HepG2 (cell line): ENCODE data around the gene SLC1A4. TPM values are rescaled to one million over a fixed set of nuclear protein-coding genes. Genes with fewer than 3 reads are reported as not detected.

Source experiments
- ARID4A ChIP-seq: sonication (generic); formaldehyde crosslinking; IDR thresholded peaks from 2 replicates; pipeline ENCODE4 v1.5.0; 2020; ENCODE audit warnings: mild to moderate bottlenecking, missing genetic modification reagents, borderline replicate concordance
- HOXA3 ChIP-seq: sonication (generic); formaldehyde crosslinking; IDR thresholded peaks from 2 replicates; pipeline ENCODE4 v1.5.0; 2020; ENCODE audit warnings: missing genetic modification reagents
- HOXD1 ChIP-seq: sonication (generic); formaldehyde crosslinking; IDR thresholded peaks from 2 replicates; pipeline ENCODE4 v1.5.0; 2020; ENCODE audit warnings: missing genetic modification reagents
- JUN ChIP-seq: sonication (generic); formaldehyde crosslinking; IDR thresholded peaks from 2 replicates; pipeline ENCODE4 v1.4.0; 2020; ENCODE audit warnings: mild to moderate bottlenecking, missing genetic modification reagents
- KLF13 ChIP-seq: sonication (generic); formaldehyde crosslinking; IDR thresholded peaks from 2 replicates; pipeline ENCODE4 v1.4.0; 2020; ENCODE audit warnings: mild to moderate bottlenecking, missing genetic modification reagents
- POLR2AphosphoS2 ChIP-seq: IDR thresholded peaks from 2 replicates; pipeline ENCODE4 v1.6.1; 2011; ENCODE audit warnings: low read depth, low read length, improper control_type of control experiment
- RXRB ChIP-seq: IDR thresholded peaks from 2 replicates; pipeline ENCODE4 v1.6.1; 2016; ENCODE audit warnings: borderline replicate concordance, missing genetic modification reagents, missing compliant biosample characterization
- ZFP1 ChIP-seq: IDR thresholded peaks from 2 replicates; pipeline ENCODE4 v1.6.1; 2016
- ZNF121 ChIP-seq: sonication (generic); formaldehyde crosslinking; IDR thresholded peaks from 2 replicates; pipeline ENCODE4 v1.5.0; 2020; ENCODE audit warnings: mild to moderate bottlenecking, missing genetic modification reagents
- ZNF224 ChIP-seq: sonication (generic); formaldehyde crosslinking; IDR thresholded peaks from 2 replicates; pipeline ENCODE4 v1.5.0; 2020; ENCODE audit warnings: mild to moderate bottlenecking, missing genetic modification reagents
- ZNF570 ChIP-seq: sonication (generic); formaldehyde crosslinking; IDR thresholded peaks from 2 replicates; pipeline ENCODE4 v1.4.0; 2020; ENCODE audit warnings: mild to moderate bottlenecking, missing genetic modification reagents, borderline replicate concordance
- ZNF646 ChIP-seq: sonication (generic); formaldehyde crosslinking; IDR thresholded peaks from 2 replicates; pipeline ENCODE4 v1.9.0; 2021; ENCODE audit warnings: mild to moderate bottlenecking, missing genetic modification reagents
- ZNF761 ChIP-seq: sonication (generic); formaldehyde crosslinking; conservative IDR thresholded peaks from 2 replicates; pipeline ENCODE4 v1.4.0; 2020; ENCODE audit warnings: mild to moderate bottlenecking, missing genetic modification reagents
- polyA plus RNA-seq, 8 experiments: library from polyadenylated mRNA; depleted of rRNA in 3 of 8; stranded (reverse) in 7 of 8; unstranded in 1 of 8; fragments of >200 nt; fragmentation: Illumina TruSeq in 4 of 8; extraction: Trizol in 4 of 8; gene quantifications; 2 replicates each; pipeline versions ENCODE4 v1.2.1 to v1.2.3, GENCODE V29; 2011 to 2016; ENCODE audit warnings: low read depth in 4 of 8, missing spikeins in 1 of 8, mixed read lengths in 1 of 8; ENCODE audit not compliant: insufficient read depth in 1 of 8
- total RNA-seq, 5 experiments: library from RNA; depleted of rRNA; stranded (reverse); fragments of >200 nt; fragmentation: Illumina TruSeq; extraction: Trizol; gene quantifications; 2 replicates each; pipeline ENCODE4 v1.2.3, GENCODE V29; 2016; ENCODE audit warnings: low read depth in 1 of 5
- TF ChIP-seq, protein P1 (sequence below): sonication (generic); formaldehyde crosslinking; IDR thresholded peaks from 2 replicates; pipeline ENCODE4 v1.8.1; 2022; ENCODE audit warnings: low read depth, mild to moderate bottlenecking, missing genetic modification reagents

The SLC1A4 gene
- total and polyA plus RNA-seq, 2 of the 13 experiments (the other 11 are each of a cell fraction or from before 2014, with no cell fraction given), result 21.0 to 39.6 TPM

- no peak; the same call in 1 of the 2 replicates for TF ChIP-seq ZNF646 (CRISPR knock-in tag)
- TF ChIP-seq ZNF570 (CRISPR knock-in tag), result 0 out of 2 replicates have a peak, but pooled peaks have one; percentile 88
- no peak for TF ChIP-seq RXRB
- peak; percentile 93; the same call in 1 of the 2 replicates for TF ChIP-seq ARID4A (CRISPR knock-in tag)
- TF ChIP-seq HOXA3 (CRISPR knock-in tag), result peak; percentile 91
- TF ChIP-seq, protein P1, sequence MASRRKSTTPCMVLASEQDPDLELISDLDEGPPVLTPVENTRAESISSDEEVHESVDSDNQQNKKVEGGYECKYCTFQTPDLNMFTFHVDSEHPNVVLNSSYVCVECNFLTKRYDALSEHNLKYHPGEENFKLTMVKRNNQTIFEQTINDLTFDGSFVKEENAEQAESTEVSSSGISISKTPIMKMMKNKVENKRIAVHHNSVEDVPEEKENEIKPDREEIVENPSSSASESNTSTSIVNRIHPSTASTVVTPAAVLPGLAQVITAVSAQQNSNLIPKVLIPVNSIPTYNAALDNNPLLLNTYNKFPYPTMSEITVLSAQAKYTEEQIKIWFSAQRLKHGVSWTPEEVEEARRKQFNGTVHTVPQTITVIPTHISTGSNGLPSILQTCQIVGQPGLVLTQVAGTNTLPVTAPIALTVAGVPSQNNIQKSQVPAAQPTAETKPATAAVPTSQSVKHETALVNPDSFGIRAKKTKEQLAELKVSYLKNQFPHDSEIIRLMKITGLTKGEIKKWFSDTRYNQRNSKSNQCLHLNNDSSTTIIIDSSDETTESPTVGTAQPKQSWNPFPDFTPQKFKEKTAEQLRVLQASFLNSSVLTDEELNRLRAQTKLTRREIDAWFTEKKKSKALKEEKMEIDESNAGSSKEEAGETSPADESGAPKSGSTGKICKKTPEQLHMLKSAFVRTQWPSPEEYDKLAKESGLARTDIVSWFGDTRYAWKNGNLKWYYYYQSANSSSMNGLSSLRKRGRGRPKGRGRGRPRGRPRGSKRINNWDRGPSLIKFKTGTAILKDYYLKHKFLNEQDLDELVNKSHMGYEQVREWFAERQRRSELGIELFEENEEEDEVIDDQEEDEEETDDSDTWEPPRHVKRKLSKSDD (CRISPR knock-in tag), result peak; percentile 66; the same call in 1 of the 2 replicates
- 0 out of 2 replicates have a peak, but pooled peaks have one; percentile 65 for TF ChIP-seq ZNF224 (CRISPR knock-in tag)
- 0 out of 2 replicates have a peak, but pooled peaks have one; percentile 19 for TF ChIP-seq ZFP1 (CRISPR knock-in tag)
- 0 out of 2 replicates have a peak, but pooled peaks have one; percentile 36 for TF ChIP-seq JUN
- no peak for TF ChIP-seq KLF13 (CRISPR knock-in tag)
- no peak; the same call in none of the 2 replicates for TF ChIP-seq ZNF121 (CRISPR knock-in tag)
- TF ChIP-seq POLR2AphosphoS2, result no peak
- TF ChIP-seq ZNF761 (CRISPR knock-in tag), result peak; percentile 96; the same call in 1 of the 2 replicates
- peak; percentile 80; the same call in 1 of the 2 replicates for TF ChIP-seq HOXD1 (CRISPR knock-in tag)
Observed at GRCh38 chr2:65056215-65057053, 67.2 kb downstream of the SLC1A4 start, which contains the start of gene CEP68 (continued).
